Fibroblast of lung (primary cell): ENCODE measurements around the gene IL2RA. TPM values are rescaled to one million over a fixed set of nuclear protein-coding genes. Genes with fewer than 3 reads are reported as not detected.

Experiments used
- DNase-seq, 2 donors: peaks; one replicate each; pipeline versions ENCODE4 v3.0.0 to v3.0.0-alpha.2; 2010; ENCODE audit warnings: low read depth in 2 of 2
- H2AFZ ChIP-seq: 2 replicates; pipeline ENCODE4 v1.5.1; 2012; ENCODE audit warnings: low read length, control low read depth, inconsistent platforms
- H3K27ac ChIP-seq: 2 replicates; pipeline ENCODE4 v1.5.1; 2011; ENCODE audit warnings: low read length, control low read depth; ENCODE audit not compliant: insufficient read depth
- H3K27me3 ChIP-seq: 2 replicates; pipeline ENCODE4 v1.5.1; 2011; ENCODE audit warnings: mild to moderate bottlenecking, low read length; ENCODE audit not compliant: control insufficient read depth, insufficient read depth
- H3K36me3 ChIP-seq: 2 replicates; pipeline ENCODE4 v1.5.1; 2011; ENCODE audit warnings: low read length; ENCODE audit not compliant: control insufficient read depth, insufficient read depth
- H3K4me1 ChIP-seq: 2 replicates; pipeline ENCODE4 v1.5.1; 2011; ENCODE audit warnings: low read length; ENCODE audit not compliant: control insufficient read depth, insufficient read depth; ENCODE audit errors: extremely low read depth
- H3K4me2 ChIP-seq: 2 replicates; pipeline ENCODE4 v1.5.1; 2011; ENCODE audit warnings: low read length, control low read depth; ENCODE audit not compliant: insufficient read depth; ENCODE audit errors: extremely low read depth
- H3K4me3 ChIP-seq, 4 experiments: fragments of 200-600 bp in 1 of 4; sonication (generic) in 1 of 4; replicated peaks in 1 of 4; 2 replicates each; pipeline ENCODE4 v1.5.1; 2011 to 2016; ENCODE audit warnings: low read length in 4 of 4, low read depth in 3 of 4, mild to moderate bottlenecking in 3 of 4, control low read depth in 2 of 4, inconsistent platforms in 1 of 4, mixed read lengths in 1 of 4; ENCODE audit not compliant: insufficient read depth in 1 of 4; ENCODE audit errors: control extremely low read depth in 1 of 4
- H3K79me2 ChIP-seq: 2 replicates; pipeline ENCODE4 v1.5.1; 2012; ENCODE audit warnings: mild to moderate bottlenecking, low read length, inconsistent platforms; ENCODE audit not compliant: control insufficient read depth, insufficient read depth
- H3K9ac ChIP-seq: 2 replicates; pipeline ENCODE4 v1.5.1; 2011; ENCODE audit warnings: mild to moderate bottlenecking, low read length, control low read depth; ENCODE audit not compliant: insufficient read depth
- H3K9me3 ChIP-seq: 2 replicates; pipeline ENCODE4 v1.5.1; 2012; ENCODE audit warnings: low read depth, low read length; ENCODE audit not compliant: control insufficient read depth, insufficient read depth
- H4K20me1 ChIP-seq: 2 replicates; pipeline ENCODE4 v1.5.1; 2011; ENCODE audit warnings: low read length; ENCODE audit not compliant: control insufficient read depth, insufficient read depth; ENCODE audit errors: extremely low read depth
- CTCF ChIP-seq, 2 donors: IDR thresholded peaks in 1 of 2; conservative IDR thresholded peaks in 1 of 2; 1 replicate in 1 of 2; 2 replicates in 1 of 2; pipeline ENCODE4 v1.5.1; 2011 to 2012; ENCODE audit warnings: low read length in 2 of 2, control low read depth in 1 of 2, inconsistent platforms in 1 of 2, low read depth in 1 of 2, mild to moderate bottlenecking in 1 of 2
- EZH2 ChIP-seq: IDR thresholded peaks from 2 replicates; pipeline ENCODE4 v1.5.1; 2012; ENCODE audit warnings: low read length, control low read depth, mild to moderate bottlenecking; ENCODE audit errors: missing control alignments
- polyA minus RNA-seq: library from RNA; depleted of rRNA, polyadenylated mRNA; stranded (reverse); fragments of >200 nt; gene quantifications from 2 replicates; pipeline ENCODE4 v1.2.3, GENCODE V29; 2011; ENCODE audit warnings: low replicate concordance
- polyA plus RNA-seq, 2 donors: library from polyadenylated mRNA; depleted of rRNA in 1 of 2; stranded (reverse) in 1 of 2; unstranded in 1 of 2; fragments of >200 nt; gene quantifications; 2 replicates each; pipeline ENCODE4 v1.2.1, GENCODE V29; 2011 to 2012; ENCODE audit warnings: missing spikeins in 1 of 2
- total RNA-seq: library from RNA; depleted of rRNA; stranded (reverse); fragments of >200 nt; gene quantifications from 2 replicates; pipeline ENCODE4 v1.2.1, GENCODE V29; 2014

The IL2RA gene
- total RNA-seq, result not detected in 2 replicates
- not detected in 2 replicates for polyA plus RNA-seq
- polyA plus RNA-seq (2012), result not detected in 2 replicates
- polyA minus RNA-seq, result not detected in 2 replicates

GRCh38 chr10:6062101-6062771 lies at the start of gene IL2RA:
IL2RA (minus strand) TSS chr10:6062367; CDS start chr10:6062151, 216 bp downstream.
- Histone ChIP-seq H2AFZ (no peak within 1 kb of the TSS), H3K4me3 (no peak within 1 kb of the TSS), H4K20me1 (no peaks in the 10 kb centered on the region), H3K27ac (no peak within 1 kb of the TSS), H3K9ac (no peak within 1 kb of the TSS), H3K4me1 (no peaks in the 10 kb centered on the region), H3K27me3 (peaks cover 4% of the 10 kb centered on the region), H3K4me2 (no peak within 1 kb of the TSS), H3K79me2 (no peaks in the 10 kb centered on the region), H3K9me3 (no peaks in the 10 kb centered on the region), H3K36me3 (no peaks in the 10 kb centered on the region)
- no peak for DNase-seq
- TF ChIP-seq CTCF (conservative IDR thresholded peaks at IDR 0.05 in 1 of 2, IDR thresholded peaks at IDR 0.05 in 1 of 2; ENCODE audit: low read depth in 1 of 2, low read length in 2 of 2), result no peak
- no peak for TF ChIP-seq EZH2

- no peak for TF ChIP-seq CTCF (conservative IDR thresholded peaks at IDR 0.05 in 1 of 2, IDR thresholded peaks at IDR 0.05 in 1 of 2; ENCODE audit: low read depth in 1 of 2, low read length in 2 of 2)
- no peak for TF ChIP-seq EZH2
- Histone ChIP-seq H3K4me2 (no peak overlapping the region), H3K36me3 (peaks cover 2% of the 10 kb centered on the region), H3K27ac (no peak overlapping the region), H3K4me3 (no peak overlapping the region), H3K79me2 (peaks cover 4% of the 10 kb centered on the region), H3K9me3 (no peaks in the 10 kb centered on the region), H3K4me1 (peaks cover 5% of the 10 kb centered on the region), H3K9ac (no peak overlapping the region), H2AFZ (no peak overlapping the region), H3K27me3 (no peaks in the 10 kb centered on the region), H4K20me1 (no peaks in the 10 kb centered on the region)
- no peak for DNase-seq
These were observed 48.0 kb upstream of the IL2RA start for GRCh38 chr10:6110136-6110535.

- peaks cover 4% of the 10 kb centered on the region for H3K79me2 ChIP-seq
- no peak overlapping the region for H3K4me2 ChIP-seq
- DNase-seq, result no peak
- H3K4me3 ChIP-seq, result no peak overlapping the region
- H3K9ac ChIP-seq, result no peak overlapping the region
- no peak overlapping the region for H2AFZ ChIP-seq
- H3K36me3 ChIP-seq, result peaks cover 2% of the 10 kb centered on the region
- no peak overlapping the region for H3K27ac ChIP-seq
- TF ChIP-seq CTCF (conservative IDR thresholded peaks at IDR 0.05 in 1 of 2, IDR thresholded peaks at IDR 0.05 in 1 of 2; ENCODE audit: low read depth in 1 of 2, low read length in 2 of 2) (no peak), EZH2 (no peak)
- H4K20me1 ChIP-seq, result no peaks in the 10 kb centered on the region
- H3K4me1 ChIP-seq, result peaks cover under 1% of the 10 kb centered on the region
- no peaks in the 10 kb centered on the region for H3K27me3 ChIP-seq
- H3K9me3 ChIP-seq, result no peaks in the 10 kb centered on the region
These were observed 47.2 kb upstream of the IL2RA start for GRCh38 chr10:6109444-6109775.
